H1 (cell line): ENCODE data around the gene TXLNA.

Experiments
- SIN3A ChIP-seq, 2 experiments: IDR thresholded peaks in 1 of 2; conservative IDR thresholded peaks in 1 of 2; 2 replicates each; pipeline ENCODE4 v1.6.1; 2011 to 2012; ENCODE audit warnings: low read length in 2 of 2, improper control_type of control experiment in 1 of 2, low read depth in 1 of 2, mild to moderate bottlenecking in 1 of 2
- YY1 ChIP-seq: IDR thresholded peaks from 2 replicates; pipeline ENCODE4 v1.6.1; 2011; ENCODE audit warnings: low read depth, mild to moderate bottlenecking, low read length
- TF ChIP-seq, protein P1 (sequence below), 3 experiments: IDR thresholded peaks; 1 replicate in 2 of 3; 2 replicates in 1 of 3; pipeline versions ENCODE4 v1.5.1 to v1.6.1; 2011; ENCODE audit warnings: low read length in 3 of 3, mild to moderate bottlenecking in 3 of 3, inconsistent platforms in 2 of 3, low read depth in 1 of 3, moderate library complexity in 1 of 3; ENCODE audit not compliant: insufficient read depth in 1 of 3; ENCODE audit errors: control extremely low read depth in 1 of 3
- TF ChIP-seq, protein P2 (sequence below): fragments of 300-600 bp; sonication (generic); IDR thresholded peaks from 2 replicates; pipeline ENCODE4 v1.7.1; 2012; ENCODE audit warnings: low read length, moderate library complexity, mild to moderate bottlenecking, inconsistent platforms; ENCODE audit not compliant: insufficient replicate concordance

DNA sequence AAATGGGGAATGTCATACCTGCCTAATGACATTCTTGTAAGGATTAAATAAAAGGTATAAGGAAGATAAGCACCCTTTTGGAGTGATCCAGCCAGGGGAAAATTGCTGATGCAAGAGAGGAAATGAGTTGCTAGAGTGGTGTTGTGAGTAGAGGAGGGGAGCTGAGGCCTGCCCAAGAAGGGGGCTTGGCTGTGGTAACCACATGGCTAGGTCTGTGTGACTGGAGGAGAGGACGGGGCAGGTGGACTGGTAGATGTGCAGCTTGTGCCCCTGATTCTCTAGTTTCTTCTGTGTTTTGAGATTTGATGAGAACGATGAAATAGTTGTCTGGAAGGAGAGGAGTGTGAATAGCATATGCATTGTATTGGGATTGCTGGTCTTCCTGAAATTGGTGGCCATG, 6.6 kb downstream of the TXLNA start:
- TF ChIP-seq, protein P1, sequence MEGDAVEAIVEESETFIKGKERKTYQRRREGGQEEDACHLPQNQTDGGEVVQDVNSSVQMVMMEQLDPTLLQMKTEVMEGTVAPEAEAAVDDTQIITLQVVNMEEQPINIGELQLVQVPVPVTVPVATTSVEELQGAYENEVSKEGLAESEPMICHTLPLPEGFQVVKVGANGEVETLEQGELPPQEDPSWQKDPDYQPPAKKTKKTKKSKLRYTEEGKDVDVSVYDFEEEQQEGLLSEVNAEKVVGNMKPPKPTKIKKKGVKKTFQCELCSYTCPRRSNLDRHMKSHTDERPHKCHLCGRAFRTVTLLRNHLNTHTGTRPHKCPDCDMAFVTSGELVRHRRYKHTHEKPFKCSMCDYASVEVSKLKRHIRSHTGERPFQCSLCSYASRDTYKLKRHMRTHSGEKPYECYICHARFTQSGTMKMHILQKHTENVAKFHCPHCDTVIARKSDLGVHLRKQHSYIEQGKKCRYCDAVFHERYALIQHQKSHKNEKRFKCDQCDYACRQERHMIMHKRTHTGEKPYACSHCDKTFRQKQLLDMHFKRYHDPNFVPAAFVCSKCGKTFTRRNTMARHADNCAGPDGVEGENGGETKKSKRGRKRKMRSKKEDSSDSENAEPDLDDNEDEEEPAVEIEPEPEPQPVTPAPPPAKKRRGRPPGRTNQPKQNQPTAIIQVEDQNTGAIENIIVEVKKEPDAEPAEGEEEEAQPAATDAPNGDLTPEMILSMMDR (IDR thresholded peaks at IDR 0.05; ENCODE audit: control extremely low read depth in 1 of 3, insufficient read depth in 1 of 3, low read depth in 1 of 3, low read length in 3 of 3) = no peak
- TF ChIP-seq YY1 (no peak), SIN3A (conservative IDR thresholded peaks at IDR 0.05 in 1 of 2, IDR thresholded peaks at IDR 0.05 in 1 of 2; ENCODE audit: low read depth in 1 of 2, low read length in 2 of 2) (no peak)
- TF ChIP-seq, protein P2, sequence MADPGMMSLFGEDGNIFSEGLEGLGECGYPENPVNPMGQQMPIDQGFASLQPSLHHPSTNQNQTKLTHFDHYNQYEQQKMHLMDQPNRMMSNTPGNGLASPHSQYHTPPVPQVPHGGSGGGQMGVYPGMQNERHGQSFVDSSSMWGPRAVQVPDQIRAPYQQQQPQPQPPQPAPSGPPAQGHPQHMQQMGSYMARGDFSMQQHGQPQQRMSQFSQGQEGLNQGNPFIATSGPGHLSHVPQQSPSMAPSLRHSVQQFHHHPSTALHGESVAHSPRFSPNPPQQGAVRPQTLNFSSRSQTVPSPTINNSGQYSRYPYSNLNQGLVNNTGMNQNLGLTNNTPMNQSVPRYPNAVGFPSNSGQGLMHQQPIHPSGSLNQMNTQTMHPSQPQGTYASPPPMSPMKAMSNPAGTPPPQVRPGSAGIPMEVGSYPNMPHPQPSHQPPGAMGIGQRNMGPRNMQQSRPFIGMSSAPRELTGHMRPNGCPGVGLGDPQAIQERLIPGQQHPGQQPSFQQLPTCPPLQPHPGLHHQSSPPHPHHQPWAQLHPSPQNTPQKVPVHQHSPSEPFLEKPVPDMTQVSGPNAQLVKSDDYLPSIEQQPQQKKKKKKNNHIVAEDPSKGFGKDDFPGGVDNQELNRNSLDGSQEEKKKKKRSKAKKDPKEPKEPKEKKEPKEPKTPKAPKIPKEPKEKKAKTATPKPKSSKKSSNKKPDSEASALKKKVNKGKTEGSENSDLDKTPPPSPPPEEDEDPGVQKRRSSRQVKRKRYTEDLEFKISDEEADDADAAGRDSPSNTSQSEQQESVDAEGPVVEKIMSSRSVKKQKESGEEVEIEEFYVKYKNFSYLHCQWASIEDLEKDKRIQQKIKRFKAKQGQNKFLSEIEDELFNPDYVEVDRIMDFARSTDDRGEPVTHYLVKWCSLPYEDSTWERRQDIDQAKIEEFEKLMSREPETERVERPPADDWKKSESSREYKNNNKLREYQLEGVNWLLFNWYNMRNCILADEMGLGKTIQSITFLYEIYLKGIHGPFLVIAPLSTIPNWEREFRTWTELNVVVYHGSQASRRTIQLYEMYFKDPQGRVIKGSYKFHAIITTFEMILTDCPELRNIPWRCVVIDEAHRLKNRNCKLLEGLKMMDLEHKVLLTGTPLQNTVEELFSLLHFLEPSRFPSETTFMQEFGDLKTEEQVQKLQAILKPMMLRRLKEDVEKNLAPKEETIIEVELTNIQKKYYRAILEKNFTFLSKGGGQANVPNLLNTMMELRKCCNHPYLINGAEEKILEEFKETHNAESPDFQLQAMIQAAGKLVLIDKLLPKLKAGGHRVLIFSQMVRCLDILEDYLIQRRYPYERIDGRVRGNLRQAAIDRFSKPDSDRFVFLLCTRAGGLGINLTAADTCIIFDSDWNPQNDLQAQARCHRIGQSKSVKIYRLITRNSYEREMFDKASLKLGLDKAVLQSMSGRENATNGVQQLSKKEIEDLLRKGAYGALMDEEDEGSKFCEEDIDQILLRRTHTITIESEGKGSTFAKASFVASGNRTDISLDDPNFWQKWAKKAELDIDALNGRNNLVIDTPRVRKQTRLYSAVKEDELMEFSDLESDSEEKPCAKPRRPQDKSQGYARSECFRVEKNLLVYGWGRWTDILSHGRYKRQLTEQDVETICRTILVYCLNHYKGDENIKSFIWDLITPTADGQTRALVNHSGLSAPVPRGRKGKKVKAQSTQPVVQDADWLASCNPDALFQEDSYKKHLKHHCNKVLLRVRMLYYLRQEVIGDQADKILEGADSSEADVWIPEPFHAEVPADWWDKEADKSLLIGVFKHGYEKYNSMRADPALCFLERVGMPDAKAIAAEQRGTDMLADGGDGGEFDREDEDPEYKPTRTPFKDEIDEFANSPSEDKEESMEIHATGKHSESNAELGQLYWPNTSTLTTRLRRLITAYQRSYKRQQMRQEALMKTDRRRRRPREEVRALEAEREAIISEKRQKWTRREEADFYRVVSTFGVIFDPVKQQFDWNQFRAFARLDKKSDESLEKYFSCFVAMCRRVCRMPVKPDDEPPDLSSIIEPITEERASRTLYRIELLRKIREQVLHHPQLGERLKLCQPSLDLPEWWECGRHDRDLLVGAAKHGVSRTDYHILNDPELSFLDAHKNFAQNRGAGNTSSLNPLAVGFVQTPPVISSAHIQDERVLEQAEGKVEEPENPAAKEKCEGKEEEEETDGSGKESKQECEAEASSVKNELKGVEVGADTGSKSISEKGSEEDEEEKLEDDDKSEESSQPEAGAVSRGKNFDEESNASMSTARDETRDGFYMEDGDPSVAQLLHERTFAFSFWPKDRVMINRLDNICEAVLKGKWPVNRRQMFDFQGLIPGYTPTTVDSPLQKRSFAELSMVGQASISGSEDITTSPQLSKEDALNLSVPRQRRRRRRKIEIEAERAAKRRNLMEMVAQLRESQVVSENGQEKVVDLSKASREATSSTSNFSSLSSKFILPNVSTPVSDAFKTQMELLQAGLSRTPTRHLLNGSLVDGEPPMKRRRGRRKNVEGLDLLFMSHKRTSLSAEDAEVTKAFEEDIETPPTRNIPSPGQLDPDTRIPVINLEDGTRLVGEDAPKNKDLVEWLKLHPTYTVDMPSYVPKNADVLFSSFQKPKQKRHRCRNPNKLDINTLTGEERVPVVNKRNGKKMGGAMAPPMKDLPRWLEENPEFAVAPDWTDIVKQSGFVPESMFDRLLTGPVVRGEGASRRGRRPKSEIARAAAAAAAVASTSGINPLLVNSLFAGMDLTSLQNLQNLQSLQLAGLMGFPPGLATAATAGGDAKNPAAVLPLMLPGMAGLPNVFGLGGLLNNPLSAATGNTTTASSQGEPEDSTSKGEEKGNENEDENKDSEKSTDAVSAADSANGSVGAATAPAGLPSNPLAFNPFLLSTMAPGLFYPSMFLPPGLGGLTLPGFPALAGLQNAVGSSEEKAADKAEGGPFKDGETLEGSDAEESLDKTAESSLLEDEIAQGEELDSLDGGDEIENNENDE = no peak
